HFFc6 (cell line): ENCODE measurements around the gene AXDND1. TPM values are rescaled to one million over a fixed set of nuclear protein-coding genes. Genes with fewer than 3 reads are reported as not detected.

Experiments used
- DNase-seq: peaks from one replicate; pipeline ENCODE4 v3.0.0-alpha.2; 2018
- H3K27ac Mint-ChIP-seq: 2 replicates; pipeline ENCODE4 v1.8.0; 2020; ENCODE audit warnings: mild to moderate bottlenecking, mixed read lengths
- H3K27me3 Mint-ChIP-seq: 2 replicates; pipeline ENCODE4 v1.8.0; 2021; ENCODE audit warnings: mild to moderate bottlenecking, moderate library complexity, mixed read lengths; ENCODE audit not compliant: insufficient read depth
- H3K36me3 Mint-ChIP-seq: 2 replicates; pipeline ENCODE4 v1.8.0; 2021; ENCODE audit warnings: low read depth, mixed read lengths
- H3K4me1 Mint-ChIP-seq: 2 replicates; pipeline ENCODE4 v1.8.0; 2020; ENCODE audit warnings: low read depth, mixed read lengths
- H3K4me3 Mint-ChIP-seq: 2 replicates; pipeline ENCODE4 v1.8.0; 2020; ENCODE audit warnings: mild to moderate bottlenecking, moderate library complexity, mixed read lengths
- H3K9me3 Mint-ChIP-seq: 2 replicates; pipeline ENCODE4 v1.8.0; 2020; ENCODE audit warnings: mild to moderate bottlenecking, mixed read lengths
- CTCF ChIP-seq: fragments of 200-600 bp; sonication (generic); IDR thresholded peaks from 2 replicates; pipeline ENCODE4 v1.5.0; 2021; ENCODE audit warnings: antibody characterized with exemption, mild to moderate bottlenecking
- total RNA-seq, 6 experiments: library from RNA; stranded (reverse); fragmentation: NEBNext Ultra II Directional; extraction: Animal tissue kit (Norgen Biotek cat#: 25700); gene quantifications; 2 replicates in 1 of 6; 3 replicates in 5 of 6; pipeline ENCODE4 v1.2.3, GENCODE V29; 2021

The AXDND1 gene
- total RNA-seq, 6 experiments from 2014 or later: 0.50 TPM; not detected in 5

DNA sequence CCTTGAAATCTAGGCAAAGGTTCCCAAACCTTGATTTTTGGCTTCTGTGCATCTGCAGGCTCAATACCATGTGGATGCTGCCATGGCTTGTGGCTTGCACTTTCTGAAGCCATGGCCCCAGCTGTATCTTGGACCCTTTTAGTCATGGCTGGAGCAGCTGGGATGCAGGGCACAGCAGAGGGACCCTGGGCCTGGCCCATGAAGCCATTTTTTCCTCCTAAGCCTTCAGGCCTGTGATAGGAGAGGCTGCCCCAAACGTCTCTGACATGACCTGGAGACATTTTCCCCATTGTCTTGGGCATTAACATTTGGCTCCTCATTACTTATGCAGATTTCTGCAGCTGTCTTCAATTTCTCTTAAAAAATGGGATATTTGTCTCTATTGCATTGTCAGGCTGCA is 112.6 kb downstream of the AXDND1 start:
- H3K36me3 Mint-ChIP-seq: peaks cover 9% of the 10 kb centered on the region
- no peak for DNase-seq
- no peak overlapping the region for H3K4me3 Mint-ChIP-seq
- no peaks in the 10 kb centered on the region for H3K4me1 Mint-ChIP-seq
- no peaks in the 10 kb centered on the region for H3K27me3 Mint-ChIP-seq
- TF ChIP-seq CTCF: no peak
- peaks cover 60% of the 10 kb centered on the region for H3K9me3 Mint-ChIP-seq
- H3K27ac Mint-ChIP-seq: no peak overlapping the region

GRCh38 chr1:179490611-179491010 is 124.8 kb downstream of the AXDND1 start:
- no peak for DNase-seq
- no peak overlapping the region for H3K4me3 Mint-ChIP-seq
- peaks cover 6% of the 10 kb centered on the region; the same call in 1 of the 2 replicates for H3K4me1 Mint-ChIP-seq
- H3K9me3 Mint-ChIP-seq: no peaks in the 10 kb centered on the region
- H3K36me3 Mint-ChIP-seq: no peaks in the 10 kb centered on the region
- TF ChIP-seq CTCF: no peak
- no peak overlapping the region for H3K27ac Mint-ChIP-seq
- H3K27me3 Mint-ChIP-seq: peaks cover 2% of the 10 kb centered on the region; the same call in 1 of the 2 replicates

- peaks cover 2% of the 10 kb centered on the region; the same call in 1 of the 2 replicates for H3K27me3 Mint-ChIP-seq
- H3K9me3 Mint-ChIP-seq: no peaks in the 10 kb centered on the region
- no peak for DNase-seq
- H3K36me3 Mint-ChIP-seq: no peaks in the 10 kb centered on the region
- peaks cover 6% of the 10 kb centered on the region; the same call in 1 of the 2 replicates for H3K4me1 Mint-ChIP-seq
- H3K4me3 Mint-ChIP-seq: no peak overlapping the region
- H3K27ac Mint-ChIP-seq: no peak overlapping the region
- no peak for TF ChIP-seq CTCF
Observed at GRCh38 chr1:179493323-179493722, 127.6 kb downstream of the AXDND1 start.

GRCh38 chr1:179506199-179506598 is 140.4 kb downstream of the AXDND1 start:
- no peak for TF ChIP-seq CTCF
- Mint-ChIP-seq H3K36me3 (no peaks in the 10 kb centered on the region), H3K9me3 (no peaks in the 10 kb centered on the region), H3K4me3 (no peak overlapping the region), H3K27ac (no peak overlapping the region), H3K27me3 (peaks cover 3% of the 10 kb centered on the region), H3K4me1 (no peaks in the 10 kb centered on the region)
- no peak for DNase-seq

- TF ChIP-seq CTCF: no peak
- Mint-ChIP-seq H3K27me3 (peaks cover 3% of the 10 kb centered on the region; the same call in 1 of the 2 replicates), H3K27ac (no peak overlapping the region), H3K4me3 (no peak overlapping the region), H3K4me1 (no peaks in the 10 kb centered on the region), H3K36me3 (no peaks in the 10 kb centered on the region), H3K9me3 (no peaks in the 10 kb centered on the region)
- DNase-seq: no peak
Observed at GRCh38 chr1:179509384-179509783, 143.6 kb downstream of the AXDND1 start.

DNA sequence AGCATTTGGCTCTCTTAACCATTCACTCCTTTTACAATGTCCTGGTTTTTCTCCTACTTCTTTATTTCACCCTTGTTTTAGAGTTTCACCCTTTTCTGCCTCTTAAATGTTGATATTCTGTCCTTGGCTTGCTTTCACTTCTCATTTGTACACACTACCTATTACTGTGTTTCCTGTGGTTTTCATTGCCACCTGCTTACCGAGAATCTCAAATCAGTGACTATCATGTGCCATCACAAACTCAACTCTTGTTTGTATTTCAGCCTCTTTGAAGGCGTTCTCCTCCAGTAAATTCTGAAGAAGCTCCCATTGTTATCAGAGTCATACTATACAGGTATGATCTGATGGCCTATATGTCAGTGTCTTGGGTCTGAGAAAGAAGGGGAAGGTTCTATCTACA is 144.3 kb downstream of the AXDND1 start:
- no peaks in the 10 kb centered on the region for H3K36me3 Mint-ChIP-seq
- no peak for DNase-seq
- no peaks in the 10 kb centered on the region for H3K4me1 Mint-ChIP-seq
- H3K9me3 Mint-ChIP-seq: no peaks in the 10 kb centered on the region
- TF ChIP-seq CTCF: no peak
- H3K27me3 Mint-ChIP-seq: peaks cover 3% of the 10 kb centered on the region; the same call in 1 of the 2 replicates
- no peak overlapping the region for H3K4me3 Mint-ChIP-seq
- no peak overlapping the region for H3K27ac Mint-ChIP-seq
